NCI-H146 treated with DMSO at 0.1 percent for 48 hours (cell line): ENCODE measurements around the gene ADIPOR2.
A peak's percentile ranks its signal among the peaks of the same experiment; 100 is the strongest.
"Not testable (repeated sequence)": the region's sequence is repeated elsewhere in the genome, so short reads cannot be mapped to it uniquely, and the experiment has no call there.

Experiments
- DNase-seq: peaks from one replicate; lab custom pipeline; 2025; ENCODE audit not compliant: unreplicated experiment; lab: John Stamatoyannopoulos, UW

Gene ADIPOR2

DNA sequence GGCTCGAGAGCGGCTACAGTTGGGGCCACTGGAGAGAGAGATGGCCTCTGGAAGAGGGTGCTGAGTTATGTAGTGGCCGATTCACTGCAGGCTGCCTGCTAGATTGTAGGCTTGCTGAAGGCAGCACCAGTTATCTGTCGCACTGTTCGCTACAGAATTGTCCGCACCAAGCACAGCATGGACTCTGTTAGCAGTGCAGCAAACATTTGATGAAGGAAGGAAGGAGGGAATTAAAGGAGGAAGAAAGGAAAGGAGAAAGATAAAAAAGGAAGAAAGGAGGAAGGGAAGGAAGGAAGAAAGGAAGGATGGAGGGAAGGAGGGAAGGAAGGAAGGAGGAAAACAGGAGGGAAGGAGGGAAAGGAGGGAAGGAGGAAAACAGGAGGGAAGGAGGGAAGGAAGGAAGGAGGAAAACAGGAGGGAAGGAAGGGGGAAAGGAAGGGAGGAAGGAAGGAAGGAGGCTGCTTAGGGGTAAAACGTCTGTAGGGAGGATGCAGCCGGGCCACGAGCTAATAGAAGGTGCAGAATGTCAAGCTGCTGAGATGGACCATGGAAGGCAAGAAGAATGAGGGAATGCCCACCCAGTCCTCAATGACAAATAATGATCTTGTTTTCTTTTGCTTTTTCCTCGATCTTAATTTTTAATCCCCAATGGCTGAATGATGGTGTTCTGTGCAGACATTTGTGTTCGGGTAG, 27.3 kb upstream of the ADIPOR2 start:
- DNase-seq, result no peak

DNA sequence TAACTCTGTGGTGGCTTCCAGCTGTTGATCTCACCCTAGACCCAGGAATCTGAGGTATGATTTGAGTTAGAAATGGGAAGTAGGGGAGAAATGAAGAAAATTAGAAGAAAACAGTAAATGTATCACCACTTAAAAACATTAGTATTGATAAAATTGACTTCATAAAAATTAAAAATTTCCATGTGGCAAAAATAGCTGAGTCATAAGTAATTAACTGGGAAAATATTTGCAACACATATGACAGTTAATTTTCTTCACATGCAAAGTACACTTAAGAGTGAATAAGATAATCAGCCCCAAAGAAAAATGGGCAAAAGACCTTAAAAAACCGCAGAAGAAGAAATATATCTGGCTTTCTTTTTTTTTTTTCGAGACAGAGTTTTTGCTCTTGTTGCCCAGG, 25.5 kb upstream of the ADIPOR2 start:
- DNase-seq, result no peak

DNA sequence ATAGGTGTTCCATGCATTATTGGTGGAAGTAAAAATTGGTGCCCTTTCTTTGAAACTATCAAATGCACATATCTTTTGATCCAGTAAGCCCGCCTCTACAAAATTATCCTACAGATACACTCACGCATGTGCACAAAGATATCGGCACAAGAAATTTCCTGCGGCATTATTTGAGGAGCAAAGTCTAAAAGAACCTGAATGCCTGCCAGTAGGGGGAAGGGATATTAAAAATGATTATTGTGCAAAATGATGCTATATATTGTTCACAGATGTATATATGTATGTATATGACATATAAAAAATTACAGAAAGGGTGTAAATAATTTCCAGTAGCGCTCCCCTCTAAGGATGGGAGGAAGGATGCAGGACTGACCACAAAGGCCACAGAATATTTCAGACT, 24.7 kb upstream of the ADIPOR2 start:
- no peak for DNase-seq

DNA sequence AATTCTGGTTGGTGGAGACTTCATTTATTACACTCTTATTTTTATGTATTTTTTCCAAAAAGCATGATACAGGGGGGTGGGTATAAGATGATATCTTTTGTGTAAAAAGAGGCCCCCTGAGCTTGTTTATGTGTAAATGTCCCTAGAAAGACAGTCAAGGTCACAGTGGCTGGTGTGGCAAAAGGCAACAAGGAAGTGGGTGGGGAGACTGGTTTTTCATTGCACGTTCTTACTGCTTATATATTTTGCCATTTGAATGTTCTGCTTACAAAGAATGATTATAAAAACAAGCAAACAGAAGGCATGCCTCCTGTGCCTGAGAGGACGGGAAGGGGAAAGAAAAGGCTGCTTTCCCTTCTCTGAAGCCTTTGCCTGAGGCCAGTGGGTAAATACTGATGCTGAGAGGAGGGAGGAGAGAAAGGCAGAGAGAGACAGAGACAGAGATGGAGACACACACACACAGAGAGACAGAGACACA, 24.1 kb upstream of the ADIPOR2 start:
- DNase-seq, result no peak

DNA sequence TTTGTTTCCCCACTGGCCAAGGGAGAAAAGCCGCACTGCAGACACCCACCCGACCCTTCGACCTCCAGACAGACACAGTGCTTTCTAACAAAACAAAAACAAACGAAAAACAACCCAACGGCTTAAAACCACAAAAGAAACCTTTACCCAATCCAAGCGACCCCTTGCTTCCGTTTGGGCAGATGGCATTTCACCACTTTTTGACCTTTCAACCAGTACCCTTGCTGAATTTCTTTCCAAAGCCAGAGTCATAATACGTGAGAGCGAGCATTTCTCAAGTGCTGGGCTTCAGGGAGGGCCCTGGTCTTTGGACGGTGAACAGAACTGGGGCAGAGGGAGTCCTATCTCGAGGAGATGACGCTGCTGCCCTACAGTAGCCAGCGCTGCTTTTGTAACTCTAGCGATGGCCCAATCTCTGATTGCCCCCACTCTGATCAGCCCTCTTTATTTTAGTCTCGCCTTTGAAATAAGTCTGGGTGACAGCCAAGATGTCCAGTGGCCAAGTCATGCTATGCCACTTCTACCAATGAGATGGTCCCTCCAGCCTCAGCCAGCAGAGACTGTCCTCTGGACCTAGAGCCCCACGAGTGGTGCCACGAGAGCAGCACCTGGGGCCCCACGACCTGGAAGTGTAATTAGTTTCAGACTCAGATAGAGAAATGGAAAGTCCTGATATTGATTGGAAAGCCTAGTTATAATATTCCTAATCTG, 21.9 kb upstream of the ADIPOR2 start:
- no peak for DNase-seq

DNA sequence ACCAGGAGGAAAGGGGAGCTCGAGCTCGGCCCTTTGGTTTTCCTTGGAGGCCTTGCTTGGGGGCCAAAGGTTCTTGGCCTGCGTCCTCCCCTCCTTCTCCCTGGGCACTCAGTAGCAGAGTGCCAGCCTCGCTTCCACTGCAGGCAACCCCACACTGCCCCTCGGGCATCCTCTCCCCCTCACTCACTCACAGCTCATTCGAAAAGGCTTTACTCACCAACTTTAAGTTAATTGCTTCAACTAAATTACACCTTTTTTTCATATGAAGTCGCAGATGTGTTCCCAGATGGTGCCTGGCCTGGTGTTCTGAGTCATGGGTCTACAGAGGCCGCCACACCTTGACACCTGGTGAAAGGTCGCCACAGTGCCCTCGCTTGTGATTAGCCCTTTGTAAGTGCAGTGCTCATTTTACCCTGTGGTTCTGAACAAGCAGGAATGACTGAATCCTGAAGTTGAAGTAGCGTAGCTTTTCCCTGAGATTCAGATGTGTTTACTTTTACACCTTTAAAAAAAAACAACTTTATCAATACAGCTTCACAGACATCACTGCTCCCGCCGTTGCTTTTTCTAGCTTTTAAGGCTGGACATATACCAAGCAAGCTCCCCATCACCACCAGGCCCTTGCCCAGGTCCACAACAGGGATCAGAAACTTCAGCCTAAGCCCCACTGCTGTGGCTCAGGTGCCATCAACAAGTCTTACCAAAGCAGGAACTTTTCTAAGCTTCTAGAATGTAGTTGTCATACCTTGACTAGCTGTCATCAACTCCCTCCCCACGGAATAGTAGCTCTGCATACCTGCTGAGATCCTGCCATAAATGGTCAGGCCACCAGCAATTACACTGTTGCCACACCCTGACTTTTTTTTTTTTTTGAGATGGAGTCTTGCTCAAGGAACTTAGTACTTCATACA, 20.3 kb upstream of the ADIPOR2 start:
- no peak for DNase-seq

DNA sequence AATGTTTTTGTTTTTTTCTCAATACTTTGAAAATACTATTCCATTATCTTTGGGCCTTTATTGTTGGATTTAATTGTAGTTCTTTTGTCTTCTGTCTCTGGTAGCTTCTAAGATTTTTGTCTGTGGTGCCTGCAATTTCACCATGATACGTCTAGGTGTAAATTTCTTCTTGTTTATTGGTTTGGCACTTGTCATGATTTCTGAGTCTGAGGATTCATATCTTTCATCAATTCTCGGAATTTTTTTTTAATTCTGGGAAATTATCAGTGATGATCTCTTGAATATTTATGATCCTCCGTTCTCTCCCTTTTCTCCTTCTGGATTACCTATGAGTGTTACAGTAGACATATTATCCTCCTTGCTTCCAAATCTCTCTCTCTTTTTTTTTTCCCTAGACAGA, 14.8 kb upstream of the ADIPOR2 start:
- no peak for DNase-seq

DNA sequence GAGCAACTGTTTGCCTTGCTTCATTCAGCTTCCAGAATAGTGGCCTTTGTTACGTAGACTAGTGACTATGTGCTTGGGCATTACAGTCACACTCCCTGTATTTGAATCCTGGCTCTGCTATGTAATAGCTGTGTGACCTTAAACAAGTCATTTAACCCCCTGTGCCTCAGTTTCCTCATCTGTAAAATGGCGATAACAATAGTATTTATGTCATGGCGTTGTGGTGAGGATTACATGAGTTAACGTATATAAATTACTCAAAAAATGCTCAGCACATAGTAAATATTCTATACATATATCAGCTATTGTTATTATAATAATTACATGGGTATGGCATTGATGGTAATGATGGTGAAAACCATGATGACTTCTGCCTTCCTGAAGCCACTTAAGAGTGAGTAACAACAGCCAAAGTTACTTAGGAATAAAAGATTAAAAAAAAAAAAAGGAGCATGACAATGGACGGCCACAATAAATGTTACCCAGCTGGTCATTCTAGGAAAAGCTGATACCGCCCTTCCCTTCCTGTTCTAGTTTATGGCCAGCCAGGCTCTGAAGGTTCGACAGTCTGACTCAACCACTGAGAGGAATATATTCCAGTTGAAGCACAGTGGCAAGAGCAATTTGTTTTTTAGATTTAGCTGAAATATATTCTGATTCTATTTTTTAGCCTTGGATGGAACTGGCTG, 9.9 kb upstream of the ADIPOR2 start:
- DNase-seq, result no peak

DNA sequence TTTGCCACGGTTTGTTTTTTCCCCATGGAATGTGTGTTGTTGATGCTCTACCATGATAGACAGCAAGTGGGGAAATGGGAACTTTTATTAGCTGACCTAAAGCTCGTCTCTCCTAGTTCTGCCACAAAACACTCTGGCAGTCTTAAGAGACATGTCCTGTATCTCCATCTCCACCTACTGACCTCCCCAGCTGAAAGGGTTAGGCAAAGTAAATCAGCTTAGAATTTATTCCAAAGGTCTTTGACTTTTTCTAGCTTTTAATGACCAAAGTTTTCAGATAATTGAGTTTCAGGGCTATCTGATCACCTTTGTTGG, 9.4 kb upstream of the ADIPOR2 start:
- DNase-seq, result no peak

DNA sequence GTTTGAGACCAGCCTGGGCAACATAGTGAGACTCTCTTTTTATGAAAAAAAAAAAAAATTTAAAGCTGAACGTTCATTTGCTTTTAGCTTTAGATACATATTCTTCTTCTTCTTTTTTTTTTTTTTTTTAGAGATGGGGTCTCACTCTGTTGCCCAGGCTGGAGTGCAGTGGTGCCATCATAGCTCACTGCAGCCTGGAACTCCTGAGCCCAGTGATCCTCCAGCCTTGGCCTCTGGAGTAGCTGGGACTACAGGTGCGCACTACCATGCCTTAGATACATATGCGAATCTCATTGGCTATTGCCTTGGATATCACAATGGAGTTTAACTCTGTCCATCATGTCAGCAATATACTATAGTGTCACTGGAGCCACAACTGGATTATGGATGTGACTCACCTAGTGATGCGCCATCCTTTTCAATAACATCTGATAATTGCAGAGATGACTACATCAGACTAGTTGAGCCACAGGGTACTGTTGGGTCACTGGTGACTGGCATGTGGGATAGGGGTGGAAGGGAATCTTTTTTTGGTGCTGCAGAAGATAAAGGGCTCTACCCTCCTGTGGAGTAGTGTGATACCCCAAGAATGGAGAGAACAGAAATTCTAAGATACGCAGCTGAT, 2.7 kb upstream of the ADIPOR2 start:
- DNase-seq, result no peak

DNA sequence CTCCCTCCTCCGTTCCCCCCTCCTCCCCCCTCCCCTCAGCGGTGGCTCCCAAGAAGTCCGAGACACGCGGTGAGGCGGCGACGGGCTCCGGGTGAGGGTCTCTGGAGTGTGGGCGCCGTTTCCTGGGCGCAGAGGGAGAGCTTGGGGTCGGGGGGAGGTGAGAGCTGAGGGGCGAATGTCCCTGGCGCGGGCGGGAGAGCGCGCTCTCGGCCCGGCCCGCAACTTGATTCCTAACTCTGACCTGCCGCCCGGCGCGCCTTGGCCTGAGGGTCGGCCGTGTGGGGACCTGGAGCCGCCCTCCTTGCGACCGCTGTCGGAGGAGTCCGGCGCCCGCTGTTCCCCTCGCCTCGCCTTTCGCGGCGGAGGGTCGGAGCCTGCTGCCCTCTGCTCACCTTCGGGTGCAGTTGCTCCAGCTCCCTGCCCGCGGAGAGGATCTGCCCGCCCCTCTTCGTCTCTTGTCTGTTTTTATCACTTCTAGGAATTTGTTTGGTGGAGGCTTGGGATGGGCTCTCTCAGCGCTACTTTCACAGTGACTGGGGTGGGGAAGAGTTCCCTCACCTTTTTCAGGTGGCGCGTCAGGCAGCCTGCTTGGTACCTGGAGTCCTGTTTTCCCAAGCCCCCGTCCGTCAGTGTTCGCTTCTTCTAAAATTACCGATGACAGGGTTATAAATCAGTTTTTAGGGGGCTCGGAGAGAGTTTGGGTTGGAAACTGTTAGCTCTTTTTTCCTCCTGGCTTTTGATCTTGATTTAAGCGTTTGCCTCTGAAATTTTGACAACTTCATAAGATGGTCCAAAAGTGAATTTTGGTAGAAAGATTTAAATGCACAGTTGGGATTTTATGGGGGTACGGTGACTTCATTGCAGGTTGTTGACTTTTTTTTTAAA, 495 bp downstream of the ADIPOR2 start:
- peak; percentile 45 for DNase-seq

DNA sequence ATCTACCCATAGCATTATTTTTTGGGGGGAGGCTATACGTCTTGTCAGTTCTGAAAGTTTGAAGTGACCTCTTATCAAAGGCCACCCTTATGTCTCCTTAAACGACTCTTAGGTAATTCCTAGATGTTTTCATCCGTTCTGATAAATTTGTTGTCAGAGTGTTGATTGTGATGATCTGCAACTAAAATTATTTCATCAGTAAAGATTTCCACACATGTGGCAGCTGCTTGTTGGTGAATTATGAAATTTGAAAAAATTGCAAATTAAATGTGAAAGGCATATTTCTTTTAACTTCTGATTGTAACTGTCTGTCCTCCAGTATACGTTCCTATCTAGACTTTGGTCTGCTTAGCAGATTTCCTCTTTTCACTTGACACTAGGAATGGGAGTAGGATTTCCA, 1.4 kb downstream of the ADIPOR2 start:
- no peak for DNase-seq

DNA sequence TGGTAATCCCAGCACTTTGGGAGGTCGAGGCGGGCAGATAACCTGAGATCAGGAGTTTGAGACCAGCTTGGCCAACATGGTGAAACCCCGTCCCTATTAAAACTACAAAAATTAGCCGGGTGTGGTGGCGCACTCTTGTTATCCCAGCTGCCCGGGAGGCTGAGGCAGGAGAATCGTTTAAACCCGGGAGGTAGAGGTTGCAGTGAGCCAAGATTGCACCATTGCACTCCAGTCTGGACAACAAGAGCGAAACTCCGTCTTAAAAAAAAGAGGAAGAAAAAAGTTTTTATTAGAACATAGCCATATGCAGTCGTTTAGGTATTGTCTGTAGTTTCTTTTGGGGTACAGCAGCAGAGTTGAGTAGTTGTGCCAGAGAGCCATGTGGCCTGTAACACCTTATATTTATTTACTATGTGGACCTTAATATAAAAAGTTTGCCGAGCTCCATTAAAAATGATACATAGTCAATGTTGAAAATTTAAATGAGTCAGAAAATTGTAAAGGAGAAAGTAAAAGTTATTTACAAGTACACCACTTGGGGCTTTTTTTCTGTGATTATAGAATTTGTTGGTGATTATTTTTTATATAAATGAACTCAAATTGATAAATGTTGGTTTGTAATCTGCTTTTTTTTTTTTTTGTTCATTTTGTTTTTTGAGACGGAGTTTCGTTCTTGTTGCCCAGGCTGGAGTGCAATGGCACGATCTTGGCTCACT, 2.2 kb downstream of the ADIPOR2 start:
- no peak for DNase-seq

DNA sequence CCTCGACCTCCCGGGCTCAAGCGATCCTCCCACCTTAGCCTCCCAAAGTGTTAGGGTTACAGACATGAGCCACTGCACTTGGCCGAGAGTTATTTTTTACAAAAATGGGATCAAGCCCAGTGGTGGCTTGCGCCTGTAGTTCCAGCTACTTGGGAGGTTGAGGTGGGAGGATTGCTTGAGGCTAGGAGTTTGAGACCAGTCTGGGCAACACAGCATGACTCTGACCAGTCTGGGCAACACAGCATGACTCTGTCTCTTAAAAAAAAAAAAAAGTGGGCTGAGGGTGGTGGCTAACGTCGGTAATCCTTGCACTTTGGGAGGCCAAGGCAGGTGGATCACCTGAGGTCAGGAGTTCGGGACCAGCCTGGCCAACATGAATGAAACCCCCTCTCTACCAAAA, 4.2 kb downstream of the ADIPOR2 start:
- not testable (repeated sequence) for DNase-seq

DNA sequence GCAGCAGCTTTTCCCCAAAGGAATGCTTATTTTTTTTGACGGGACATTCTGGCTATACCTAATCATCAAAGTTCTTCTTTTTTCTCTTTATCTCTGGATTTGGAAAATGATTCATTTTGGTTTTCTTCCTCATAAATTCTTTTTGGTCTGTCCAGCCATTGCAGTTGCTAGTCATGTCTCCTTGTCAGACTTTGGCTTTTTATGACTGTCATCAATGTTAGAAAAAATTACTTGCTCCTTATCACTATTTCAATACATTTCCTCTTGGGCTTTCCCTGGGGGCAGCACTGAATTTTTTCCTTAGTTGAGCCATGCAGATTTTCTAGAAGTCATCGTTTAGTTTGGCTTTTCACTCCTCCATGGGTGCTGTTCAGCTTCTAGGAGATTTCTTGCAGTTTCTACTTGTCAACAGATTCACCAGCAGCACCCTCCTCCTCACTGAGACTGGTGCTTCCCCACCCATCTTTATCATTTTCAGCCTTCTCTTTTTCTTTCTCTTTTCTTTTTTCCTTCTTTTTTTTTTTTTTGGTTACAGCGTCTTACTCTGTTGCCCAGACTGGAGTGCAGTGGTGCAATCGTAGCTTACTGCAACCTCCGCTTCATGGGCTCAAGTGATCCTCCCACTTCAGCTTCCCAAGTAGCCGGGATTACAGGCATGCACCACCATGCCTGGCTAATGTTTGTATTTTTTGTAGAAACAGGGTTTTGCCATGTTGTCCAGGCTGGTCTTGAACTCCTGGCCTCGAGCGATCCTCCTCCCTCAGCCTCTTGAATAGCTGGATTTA, 5.2 kb downstream of the ADIPOR2 start:
- DNase-seq, result no peak

DNA sequence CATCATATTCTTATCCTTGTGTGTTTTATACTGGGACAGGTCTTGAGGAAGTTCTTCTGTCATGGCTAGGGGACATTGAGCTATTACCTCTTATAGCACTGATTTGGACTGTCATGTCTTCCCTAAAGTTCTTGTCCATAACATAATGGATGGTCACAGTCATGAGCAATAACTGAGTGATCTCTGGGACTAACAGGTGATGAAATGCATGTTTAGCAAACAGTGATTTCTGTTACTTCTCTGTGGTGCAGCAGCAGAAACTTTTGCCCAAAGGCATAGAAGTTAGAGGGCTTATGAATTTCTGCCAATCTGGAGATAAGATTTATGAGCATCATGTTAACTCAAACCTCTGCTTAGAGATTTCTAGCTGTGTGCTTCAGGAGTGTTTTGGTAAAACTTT, 5.9 kb downstream of the ADIPOR2 start:
- DNase-seq, result no peak

DNA sequence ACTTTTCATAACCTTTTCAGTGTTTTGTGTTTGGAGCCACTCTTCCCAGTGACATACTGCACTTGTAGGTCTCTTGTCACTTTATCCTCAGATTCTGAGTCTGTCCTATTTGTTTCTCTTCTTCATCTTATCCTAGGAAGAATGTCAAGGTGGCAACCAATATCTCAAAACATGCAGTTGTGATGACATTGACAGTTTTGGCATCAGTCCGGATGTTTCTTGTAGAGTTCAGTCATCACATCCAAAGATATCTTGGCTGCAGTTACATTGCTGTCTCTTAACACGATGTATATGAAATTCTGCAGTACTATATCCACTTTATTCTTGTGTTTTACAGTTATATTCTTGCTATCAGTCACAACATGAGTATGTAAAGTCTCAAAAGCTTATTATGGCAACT, 6.4 kb downstream of the ADIPOR2 start:
- DNase-seq, result no peak

DNA sequence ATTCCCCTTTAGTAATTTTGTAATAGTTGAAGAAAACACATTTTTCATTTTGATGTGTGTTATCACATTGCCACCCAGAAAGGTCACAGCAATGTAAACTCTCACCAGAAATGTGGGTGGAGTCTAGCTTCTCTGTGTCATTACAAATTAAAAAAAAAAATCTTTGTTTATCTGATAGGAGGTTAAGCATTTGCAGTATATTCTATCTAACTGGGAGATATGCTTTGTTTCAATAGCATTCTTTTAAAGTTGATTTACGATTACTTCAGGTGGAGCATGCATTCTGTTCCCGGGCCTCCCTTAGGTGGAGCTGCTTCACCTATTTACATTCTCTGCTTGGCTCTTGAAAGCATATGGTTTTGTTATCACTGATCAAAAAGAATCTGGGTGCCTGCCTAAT, 7.8 kb downstream of the ADIPOR2 start:
- no peak for DNase-seq
